RWPE2 (cell line): ENCODE data around the gene KCNK6.

ENCODE experiments used
- ATAC-seq: fragments of 200-7000 bp; cut with Tn5 transposase; 3 replicates; pipeline ENCODE4 v1.9.1; 2021; ENCODE audit warnings: low read depth
- DNase-seq: peaks from one replicate; pipeline ENCODE4 v3.0.0-alpha.2; 2020; ENCODE audit warnings: low spot score
- H3K27ac ChIP-seq: fragments of 450-650 bp; 2 replicates; pipeline ENCODE4 v1.5.1; 2017; ENCODE audit warnings: mild to moderate bottlenecking; ENCODE audit not compliant: poor library complexity, severe bottlenecking
- H3K27me3 ChIP-seq: fragments of 250-450 bp; sonication (Bioruptor Pico); 2 replicates; pipeline ENCODE4 v1.5.1; 2021; ENCODE audit warnings: mild to moderate bottlenecking, moderate library complexity; ENCODE audit not compliant: insufficient read depth, poor library complexity, severe bottlenecking
- H3K36me3 ChIP-seq: fragments of 250-450 bp; sonication (Bioruptor Pico); 2 replicates; pipeline ENCODE4 v1.5.1; 2020; ENCODE audit warnings: low read depth, mild to moderate bottlenecking, moderate library complexity
- H3K4me1 ChIP-seq: fragments of 250-450 bp; sonication (Bioruptor Pico); 2 replicates; pipeline ENCODE4 v1.5.1; 2021; ENCODE audit warnings: mild to moderate bottlenecking, moderate library complexity; ENCODE audit not compliant: insufficient read depth, poor library complexity, severe bottlenecking
- H3K4me3 ChIP-seq: fragments of 250-450 bp; sonication (Bioruptor Pico); 2 replicates; pipeline ENCODE4 v1.5.1; 2021; ENCODE audit warnings: mild to moderate bottlenecking, moderate library complexity; ENCODE audit not compliant: severe bottlenecking
- H3K9me3 ChIP-seq: fragments of 250-450 bp; sonication (Bioruptor Pico); 2 replicates; pipeline ENCODE4 v1.5.1; 2021; ENCODE audit warnings: mild to moderate bottlenecking, moderate library complexity; ENCODE audit not compliant: severe bottlenecking
- CTCF ChIP-seq: fragments of 450-650 bp; IDR thresholded peaks from one replicate; pipeline ENCODE4 v1.5.1; 2017; ENCODE audit warnings: mild to moderate bottlenecking, moderate library complexity; ENCODE audit not compliant: poor library complexity, severe bottlenecking

The KCNK6 gene

GRCh38 chr19:38358071-38358470, 38.4 kb downstream of the KCNK6 start:
- Histone ChIP-seq H3K36me3 (no peaks in the 10 kb centered on the region), H3K9me3 (no peaks in the 10 kb centered on the region), H3K27ac (no peak overlapping the region), H3K27me3 (peaks cover 33% of the 10 kb centered on the region), H3K4me3 (no peak overlapping the region), H3K4me1 (no peaks in the 10 kb centered on the region)
- no peak for TF ChIP-seq CTCF
- ATAC-seq: no peak
- DNase-seq: no peak

- H3K4me3 ChIP-seq: no peak overlapping the region
- no peak overlapping the region for H3K27ac ChIP-seq
- no peaks in the 10 kb centered on the region for H3K36me3 ChIP-seq
- no peaks in the 10 kb centered on the region for H3K4me1 ChIP-seq
- no peak for TF ChIP-seq CTCF
- ATAC-seq (no peak), DNase-seq (peak; percentile 26)
- peaks cover 33% of the 10 kb centered on the region for H3K27me3 ChIP-seq
- H3K9me3 ChIP-seq: no peaks in the 10 kb centered on the region
Observed at GRCh38 chr19:38359242-38360021, 39.8 kb downstream of the KCNK6 start.

- DNase-seq: no peak
- Histone ChIP-seq H3K4me1 (no peaks in the 10 kb centered on the region), H3K27me3 (peaks cover 33% of the 10 kb centered on the region), H3K27ac (no peak overlapping the region), H3K9me3 (no peaks in the 10 kb centered on the region), H3K36me3 (no peaks in the 10 kb centered on the region), H3K4me3 (no peak overlapping the region)
- ATAC-seq: no peak
- TF ChIP-seq CTCF: no peak
Observed at GRCh38 chr19:38360351-38360750, 40.7 kb downstream of the KCNK6 start.

GRCh38 chr19:38360839-38361631, 41.4 kb downstream of the KCNK6 start:
- Histone ChIP-seq H3K27me3 (peaks cover 33% of the 10 kb centered on the region), H3K4me3 (peak overlapping the region; percentile 55), H3K9me3 (no peaks in the 10 kb centered on the region), H3K36me3 (no peaks in the 10 kb centered on the region), H3K4me1 (no peaks in the 10 kb centered on the region), H3K27ac (no peak overlapping the region)
- no peak for TF ChIP-seq CTCF
- DNase-seq: no peak
- ATAC-seq: no peak; the same call in 1 of the 3 replicates
